ENCODE data around the gene ZNF816. TPM values are rescaled to one million over a fixed set of nuclear protein-coding genes. Genes with fewer than 3 reads are reported as not detected.
"Not testable (repeated sequence)": the region's sequence is repeated elsewhere in the genome, so short reads cannot be mapped to it uniquely, and the experiment has no call there.

ZNF816 gene
- total and polyA plus RNA-seq, 12 donors = 1.6 to 11.8 (median 5.2) TPM

GRCh38 chr19:52942386-52943133, 20.1 kb downstream of the ZNF816 start:
- Histone ChIP-seq H3K9me3 (peaks cover 0 to 21% (median 5%) of the 10 kb centered on the region in 11 donors), H3K27ac (peak overlapping the region in 9 of 10 donors; percentile 72 to 91 (median 85)), H3K36me3 (no peaks in the 10 kb centered on the region), H3K4me3 (peak overlapping the region; percentile 40 to 91 (median 80)), H3K4me1 (peaks cover 0 to 27% (median 9%) of the 10 kb centered on the region in 9 donors), H3K27me3 (no peaks in the 10 kb centered on the region)
- 0 to 1% methylated on average over 43 of the region's 43 CpGs for WGBS, 2 donors
- intact Hi-C loops (cut with DNase I) = loop anchor here in 3 of 10 donors (1.0 to 2.0 kb wide), 3 partner anchors 20 kb away; partner anchors contain the start of genes ZNF816 (in 2 of the 3) and ZNF888 (in 1 of the 3)
- ATAC-seq (peak; percentile 97 to 100 (median 98)), DNase-seq (peak; percentile 92 to 94)
- TF ChIP-seq, protein P1, sequence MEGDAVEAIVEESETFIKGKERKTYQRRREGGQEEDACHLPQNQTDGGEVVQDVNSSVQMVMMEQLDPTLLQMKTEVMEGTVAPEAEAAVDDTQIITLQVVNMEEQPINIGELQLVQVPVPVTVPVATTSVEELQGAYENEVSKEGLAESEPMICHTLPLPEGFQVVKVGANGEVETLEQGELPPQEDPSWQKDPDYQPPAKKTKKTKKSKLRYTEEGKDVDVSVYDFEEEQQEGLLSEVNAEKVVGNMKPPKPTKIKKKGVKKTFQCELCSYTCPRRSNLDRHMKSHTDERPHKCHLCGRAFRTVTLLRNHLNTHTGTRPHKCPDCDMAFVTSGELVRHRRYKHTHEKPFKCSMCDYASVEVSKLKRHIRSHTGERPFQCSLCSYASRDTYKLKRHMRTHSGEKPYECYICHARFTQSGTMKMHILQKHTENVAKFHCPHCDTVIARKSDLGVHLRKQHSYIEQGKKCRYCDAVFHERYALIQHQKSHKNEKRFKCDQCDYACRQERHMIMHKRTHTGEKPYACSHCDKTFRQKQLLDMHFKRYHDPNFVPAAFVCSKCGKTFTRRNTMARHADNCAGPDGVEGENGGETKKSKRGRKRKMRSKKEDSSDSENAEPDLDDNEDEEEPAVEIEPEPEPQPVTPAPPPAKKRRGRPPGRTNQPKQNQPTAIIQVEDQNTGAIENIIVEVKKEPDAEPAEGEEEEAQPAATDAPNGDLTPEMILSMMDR (IDR thresholded peaks at IDR 0.05) = no peak

- TF ChIP-seq, protein P1 (IDR thresholded peaks at IDR 0.05) = no peak
- Histone ChIP-seq H3K4me3 (peak overlapping the region; percentile 40 to 91 (median 80)), H3K27me3 (no peaks in the 10 kb centered on the region), H3K27ac (peak overlapping the region in 9 of 10 donors; percentile 72 to 91 (median 85)), H3K36me3 (no peaks in the 10 kb centered on the region), H3K4me1 (peaks cover 0 to 27% (median 9%) of the 10 kb centered on the region in 9 donors), H3K9me3 (peaks cover 0 to 15% (median 0%) of the 10 kb centered on the region in 11 donors)
- WGBS, 2 donors = 0% methylated on average over 26 of the region's 26 CpGs
- intact Hi-C loops (cut with DNase I) = loop anchor here in 3 of 10 donors (1.0 to 2.0 kb wide), 3 partner anchors 19 to 21 kb away; partner anchors contain the start of genes ZNF816 (in 2 of the 3) and ZNF888 (in 1 of the 3)
- DNase-seq (peak; percentile 22 to 35), ATAC-seq (peak; percentile 31 to 75 (median 56))
Observed at GRCh38 chr19:52941941-52942385, 20.7 kb downstream of the ZNF816 start.

DNA sequence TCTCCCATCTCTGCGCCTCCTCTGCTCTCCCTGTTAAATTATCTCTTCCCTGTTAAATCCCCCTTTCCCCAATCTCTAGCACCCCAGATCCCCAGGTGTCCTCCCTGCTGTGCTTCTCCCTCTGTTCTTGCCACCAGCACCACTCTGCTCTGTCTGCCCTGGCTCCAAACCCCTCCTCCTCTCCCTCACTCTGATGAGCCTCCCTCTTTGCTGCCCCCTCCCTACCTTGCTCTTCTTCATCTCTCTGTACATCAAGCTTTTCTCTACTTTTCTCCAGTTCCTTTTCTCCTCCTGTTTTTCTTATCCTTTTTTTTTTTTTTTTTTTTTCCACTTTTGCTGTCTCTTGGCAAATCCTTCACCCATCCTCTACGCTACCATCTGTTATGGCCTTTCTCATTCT, 21.2 kb downstream of the ZNF816 start:
- H3K27me3 ChIP-seq; H3K36me3 ChIP-seq; ATAC-seq; DNase-seq; intact Hi-C loops (cut with DNase I): not testable (repeated sequence)
- WGBS, 2 donors = 53 to 59% methylated on average over 2 of the region's 2 CpGs
- peak overlapping the region in 4 of 10 donors; percentile 81 to 89 (median 86) for H3K27ac ChIP-seq
- peaks cover 0 to 11% (median 0%) of the 10 kb centered on the region in 11 donors for H3K9me3 ChIP-seq
- peaks cover 0 to 29% (median 9%) of the 10 kb centered on the region in 9 donors for H3K4me1 ChIP-seq
- peak overlapping the region in 8 of 10 donors; percentile 53 to 91 (median 85) for H3K4me3 ChIP-seq

GRCh38 chr19:52940905-52941304, 21.8 kb downstream of the ZNF816 start:
- WGBS, 2 donors = 89% methylated on average over 5 of the region's 5 CpGs
- H3K36me3 ChIP-seq; intact Hi-C loops (cut with DNase I); ATAC-seq; H3K27ac ChIP-seq; H3K27me3 ChIP-seq; H3K4me3 ChIP-seq; DNase-seq; H3K9me3 ChIP-seq: not testable (repeated sequence)
- peaks cover 0 to 36% (median 9%) of the 10 kb centered on the region in 9 donors for H3K4me1 ChIP-seq

DNA sequence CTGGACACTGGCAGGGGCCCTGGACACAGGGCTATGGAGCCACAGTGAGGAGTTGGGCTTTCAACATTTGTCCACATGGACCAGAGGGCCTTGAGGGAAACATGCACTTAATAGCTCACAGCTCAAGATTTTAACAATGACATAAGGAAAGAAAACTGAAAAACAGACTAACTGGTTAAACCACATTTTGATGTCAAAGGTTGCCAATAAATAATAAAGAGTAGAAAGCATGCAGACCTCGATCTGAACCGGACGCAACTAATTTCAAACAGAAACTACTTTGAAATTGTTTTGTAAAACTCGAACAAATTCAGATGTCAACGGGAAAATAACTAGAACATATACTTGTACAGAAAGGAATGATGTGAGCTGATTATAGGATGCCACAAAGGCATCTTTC, 23.9 kb downstream of the ZNF816 start:
- intact Hi-C loops (cut with DNase I) = no loop called here
- Histone ChIP-seq H3K4me3 (no peak overlapping the region), H3K27me3 (no peaks in the 10 kb centered on the region), H3K4me1 (peaks cover 0 to 38% (median 9%) of the 10 kb centered on the region in 9 donors), H3K9me3 (no peaks in the 10 kb centered on the region), H3K36me3 (peaks cover 0 to 7% (median 0%) of the 10 kb centered on the region in 9 donors), H3K27ac (peak overlapping the region in 1 of 10 donors; percentile 10)
- 62 to 84% methylated on average over 5 of the region's 5 CpGs for WGBS, 2 donors
- TF ChIP-seq, protein P1 (IDR thresholded peaks at IDR 0.05) = no peak
- ATAC-seq (no peak), DNase-seq (no peak)

All from heart right ventricle (tissue), 16 donors.